HepG2 (cell line): ENCODE data around the gene SYMPK. TPM values are rescaled to one million over a fixed set of nuclear protein-coding genes. Genes with fewer than 3 reads are reported as not detected.

Experiments used
- AHR ChIP-seq: IDR thresholded peaks from 2 replicates; pipeline ENCODE4 v1.6.1; 2018; ENCODE audit warnings: missing genetic modification reagents, missing compliant biosample characterization
- GRHL1 ChIP-seq: sonication (generic); formaldehyde crosslinking; conservative IDR thresholded peaks from 2 replicates; pipeline ENCODE4 v1.8.0; 2022; ENCODE audit warnings: missing genetic modification reagents
- HDAC1 ChIP-seq: sonication (generic); formaldehyde crosslinking; IDR thresholded peaks from 2 replicates; pipeline ENCODE4 v1.5.1; 2020; ENCODE audit warnings: mild to moderate bottlenecking, missing genetic modification reagents
- KAT2B ChIP-seq: fragments of 150-350 bp; IDR thresholded peaks from 2 replicates; pipeline ENCODE4 v1.6.1; 2014; ENCODE audit warnings: low read depth, low read length, borderline replicate concordance
- MAX ChIP-seq: IDR thresholded peaks from 2 replicates; pipeline ENCODE4 v1.6.1; 2012; ENCODE audit warnings: inconsistent platforms
- SP4 ChIP-seq: sonication (generic); formaldehyde crosslinking; IDR thresholded peaks from 2 replicates; pipeline ENCODE4 v1.8.1; 2023; ENCODE audit warnings: mild to moderate bottlenecking, missing genetic modification reagents
- STAT6 ChIP-seq: sonication (generic); formaldehyde crosslinking; IDR thresholded peaks from 2 replicates; pipeline ENCODE4 v1.4.0; 2020; ENCODE audit warnings: missing genetic modification reagents, mild to moderate bottlenecking, borderline replicate concordance
- YEATS4 ChIP-seq: sonication (generic); formaldehyde crosslinking; IDR thresholded peaks from 2 replicates; pipeline ENCODE4 v1.4.0; 2020; ENCODE audit warnings: missing genetic modification reagents, borderline replicate concordance
- ZBTB21 ChIP-seq: sonication (generic); formaldehyde crosslinking; IDR thresholded peaks from 2 replicates; pipeline ENCODE4 v1.4.0; 2020; ENCODE audit warnings: missing genetic modification reagents
- ZNF235 ChIP-seq: sonication (generic); formaldehyde crosslinking; IDR thresholded peaks from 2 replicates; pipeline ENCODE4 v1.8.1; 2023; ENCODE audit warnings: mild to moderate bottlenecking, missing genetic modification reagents, borderline replicate concordance
- ZNF580 ChIP-seq: IDR thresholded peaks from 2 replicates; pipeline ENCODE4 v1.6.1; 2016; ENCODE audit warnings: low read depth, borderline replicate concordance
- ZNF776 ChIP-seq: sonication (generic); formaldehyde crosslinking; IDR thresholded peaks from 2 replicates; pipeline ENCODE4 v1.4.0; 2020; ENCODE audit warnings: mild to moderate bottlenecking, missing genetic modification reagents
- ZNF790 ChIP-seq: sonication (generic); formaldehyde crosslinking; IDR thresholded peaks from 2 replicates; pipeline ENCODE4 v1.8.0; 2022; ENCODE audit warnings: missing genetic modification reagents, mild to moderate bottlenecking, borderline replicate concordance
- polyA plus RNA-seq, 8 experiments: library from polyadenylated mRNA; depleted of rRNA in 3 of 8; stranded (reverse) in 7 of 8; unstranded in 1 of 8; fragments of >200 nt; fragmentation: Illumina TruSeq in 4 of 8; extraction: Trizol in 4 of 8; gene quantifications; 2 replicates each; pipeline versions ENCODE4 v1.2.1 to v1.2.3, GENCODE V29; 2011 to 2016; ENCODE audit warnings: low read depth in 4 of 8, missing spikeins in 1 of 8, mixed read lengths in 1 of 8; ENCODE audit not compliant: insufficient read depth in 1 of 8
- total RNA-seq, 5 experiments: library from RNA; depleted of rRNA; stranded (reverse); fragments of >200 nt; fragmentation: Illumina TruSeq; extraction: Trizol; gene quantifications; 2 replicates each; pipeline ENCODE4 v1.2.3, GENCODE V29; 2016; ENCODE audit warnings: low read depth in 1 of 5
- TF ChIP-seq, protein P1 (sequence below), 2 experiments: sonication (generic) in 1 of 2; formaldehyde crosslinking in 1 of 2; IDR thresholded peaks; 2 replicates each; pipeline versions ENCODE4 v1.4.0 to v1.6.1; 2018 to 2020; ENCODE audit warnings: missing genetic modification reagents in 2 of 2, borderline replicate concordance in 1 of 2, low read depth in 1 of 2, mild to moderate bottlenecking in 1 of 2, missing biosample characterization in 1 of 2

SYMPK gene
- total and polyA plus RNA-seq, 2 of the 13 experiments (the other 11 are each of a cell fraction or from before 2014, with no cell fraction given): 21.9 to 55.7 TPM

DNA sequence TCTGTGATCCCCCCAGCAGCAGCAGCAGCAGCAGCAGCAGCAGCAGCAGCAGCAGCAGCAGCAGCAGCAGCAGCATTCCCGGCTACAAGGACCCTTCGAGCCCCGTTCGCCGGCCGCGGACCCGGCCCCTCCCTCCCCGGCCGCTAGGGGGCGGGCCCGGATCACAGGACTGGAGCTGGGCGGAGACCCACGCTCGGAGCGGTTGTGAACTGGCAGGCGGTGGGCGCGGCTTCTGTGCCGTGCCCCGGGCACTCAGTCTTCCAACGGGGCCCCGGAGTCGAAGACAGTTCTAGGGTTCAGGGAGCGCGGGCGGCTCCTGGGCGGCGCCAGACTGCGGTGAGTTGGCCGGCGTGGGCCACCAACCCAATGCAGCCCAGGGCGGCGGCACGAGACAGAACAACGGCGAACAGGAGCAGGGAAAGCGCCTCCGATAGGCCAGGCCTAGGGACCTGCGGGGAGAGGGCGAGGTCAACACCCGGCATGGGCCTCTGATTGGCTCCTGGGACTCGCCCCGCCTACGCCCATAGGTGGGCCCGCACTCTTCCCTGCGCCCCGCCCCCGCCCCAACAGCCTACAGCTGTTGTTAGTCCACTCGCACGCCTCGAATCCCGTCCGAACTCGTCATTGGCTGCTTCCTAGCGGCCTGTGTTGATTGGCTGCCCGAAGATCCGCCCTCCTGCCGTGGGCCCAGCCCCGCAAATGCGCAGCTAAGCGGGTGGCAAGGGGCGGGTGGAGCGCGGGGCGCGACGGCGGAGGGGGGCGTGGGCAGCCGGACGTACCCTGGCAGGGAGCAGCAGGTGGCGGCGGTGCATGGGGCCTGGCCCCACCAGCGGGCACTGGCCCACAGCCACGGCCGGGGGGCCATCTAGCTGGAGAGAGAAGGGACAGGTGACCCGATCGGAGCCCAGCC lies 92.5 kb downstream of the SYMPK start (continued):
- TF ChIP-seq, protein P1, sequence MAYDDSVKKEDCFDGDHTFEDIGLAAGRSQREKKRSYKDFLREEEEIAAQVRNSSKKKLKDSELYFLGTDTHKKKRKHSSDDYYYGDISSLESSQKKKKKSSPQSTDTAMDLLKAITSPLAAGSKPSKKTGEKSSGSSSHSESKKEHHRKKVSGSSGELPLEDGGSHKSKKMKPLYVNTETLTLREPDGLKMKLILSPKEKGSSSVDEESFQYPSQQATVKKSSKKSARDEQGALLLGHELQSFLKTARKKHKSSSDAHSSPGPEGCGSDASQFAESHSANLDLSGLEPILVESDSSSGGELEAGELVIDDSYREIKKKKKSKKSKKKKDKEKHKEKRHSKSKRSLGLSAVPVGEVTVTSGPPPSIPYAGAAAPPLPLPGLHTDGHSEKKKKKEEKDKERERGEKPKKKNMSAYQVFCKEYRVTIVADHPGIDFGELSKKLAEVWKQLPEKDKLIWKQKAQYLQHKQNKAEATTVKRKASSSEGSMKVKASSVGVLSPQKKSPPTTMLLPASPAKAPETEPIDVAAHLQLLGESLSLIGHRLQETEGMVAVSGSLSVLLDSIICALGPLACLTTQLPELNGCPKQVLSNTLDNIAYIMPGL (CRISPR knock-in tag; IDR thresholded peaks at IDR 0.05; ENCODE audit: borderline replicate concordance in 1 of 2, low read depth in 1 of 2): peak; percentile 52 to 80; a peak in 3 of 4 replicates
- TF ChIP-seq ZNF776 (CRISPR knock-in tag) (peak; percentile 44; the same call in 1 of the 2 replicates), GRHL1 (CRISPR knock-in tag) (no peak; the same call in 1 of the 2 replicates), ZNF235 (CRISPR knock-in tag) (no peak), AHR (peak; percentile 55), SP4 (CRISPR knock-in tag) (peak; percentile 86), ZBTB21 (CRISPR knock-in tag) (peak; percentile 60), ZNF580 (peak; percentile 74; the same call in 1 of the 2 replicates), STAT6 (peak; percentile 47; the same call in 1 of the 2 replicates), KAT2B (no peak), HDAC1 (CRISPR knock-in tag) (peak; percentile 86), MAX (peak; percentile 80), ZNF790 (CRISPR knock-in tag) (peak; percentile 63; the same call in 1 of the 2 replicates), YEATS4 (peak; percentile 75; the same call in 1 of the 2 replicates)
